Esophagus muscularis mucosa (tissue), 4 donors: ENCODE data around the gene CFAP54. TPM values are rescaled to one million over a fixed set of nuclear protein-coding genes. Genes with fewer than 3 reads are reported as not detected.

Experiments
- DNase-seq: peaks from one replicate; pipeline ENCODE4 v3.0.0-alpha.2; 2017; ENCODE audit errors: extremely low spot score
- H3K27ac ChIP-seq, 4 donors: fragments of 200-600 bp; sonication (generic); replicated peaks in 1 of 4; 1 replicate in 3 of 4; 2 replicates in 1 of 4; pipeline ENCODE4 v1.5.1; 2016 to 2019; ENCODE audit warnings: mild to moderate bottlenecking in 1 of 4
- H3K27me3 ChIP-seq, 4 donors: fragments of 200-600 bp; sonication (generic); one replicate each; pipeline versions ENCODE4 v1.5.1 to v1.6.0; 2016 to 2019
- H3K36me3 ChIP-seq, 4 donors: fragments of 200-600 bp; sonication (generic); one replicate each; pipeline ENCODE4 v1.5.1; 2016 to 2019
- H3K4me1 ChIP-seq, 4 donors: fragments of 200-600 bp; sonication (generic); one replicate each; pipeline ENCODE4 v1.5.1; 2016 to 2019
- H3K4me3 ChIP-seq, 4 donors: fragments of 200-600 bp; sonication (generic); 1 replicate in 2 of 4; 2 replicates in 2 of 4; pipeline ENCODE4 v1.5.1; 2016 to 2019; ENCODE audit warnings: mild to moderate bottlenecking in 4 of 4, moderate library complexity in 1 of 4
- H3K9me3 ChIP-seq, 4 donors: fragments of 200-600 bp; sonication (generic); 1 replicate in 3 of 4; 2 replicates in 1 of 4; pipeline ENCODE4 v1.5.1; 2016 to 2019
- CTCF ChIP-seq, 3 experiments: fragments of 200-600 bp in 2 of 3; fragments of 450-650 bp in 1 of 3; sonication (generic) in 2 of 3; IDR thresholded peaks; one replicate each; pipeline ENCODE4 v1.5.1; 2017 to 2019; ENCODE audit warnings: antibody characterized with exemption in 3 of 3, mild to moderate bottlenecking in 2 of 3, moderate library complexity in 1 of 3
- EP300 ChIP-seq: sonication (generic); formaldehyde crosslinking; IDR thresholded peaks from one replicate; pipeline ENCODE4 v1.6.1; 2017; ENCODE audit warnings: antibody characterized with exemption
- POLR2A ChIP-seq: fragments of 450-650 bp; IDR thresholded peaks from one replicate; pipeline ENCODE4 v1.6.1; 2017; ENCODE audit warnings: antibody characterized with exemption, moderate library complexity, mild to moderate bottlenecking, low read depth
- POLR2AphosphoS5 ChIP-seq, 2 donors: sonication (generic); formaldehyde crosslinking; IDR thresholded peaks; one replicate each; pipeline ENCODE4 v1.6.1; 2017; ENCODE audit warnings: antibody characterized with exemption in 2 of 2
- WGBS: methylation state at CpG from one replicate; pipeline ENCODE4 v1.1.5; 2018; 5-methylcytosine and 5-hydroxymethylcytosine counted together
- intact Hi-C: fragments of 100-400 bp; cut with DNase I; formaldehyde crosslinking; loops from one replicate; pipeline ENCODE4 v1.15.1; 2023
- total RNA-seq, 4 donors: library from RNA; depleted of rRNA; stranded (reverse); fragments of >200 nt; gene quantifications; one replicate each; pipeline versions ENCODE4 v1.1.0 to v1.2.1, GENCODE V29; 2016

CFAP54 gene
- total RNA-seq, 4 donors from 2014 or later = 3.0 to 5.8 (median 4.3) TPM

- DNase-seq = no peak
- Histone ChIP-seq H3K9me3 (peaks cover 0 to 9% (median 3%) of the 10 kb centered on the region in 4 donors), H3K27me3 (no peaks in the 10 kb centered on the region), H3K4me3 (no peak overlapping the region), H3K27ac (no peak overlapping the region), H3K36me3 (no peaks in the 10 kb centered on the region), H3K4me1 (no peaks in the 10 kb centered on the region)
- TF ChIP-seq POLR2AphosphoS5 (IDR thresholded peaks at IDR 0.05) (no peak), POLR2A (no peak), EP300 (no peak), CTCF (IDR thresholded peaks at IDR 0.05) (no peak)
- 53% methylated on average over 3 of the region's 3 CpGs for WGBS
- intact Hi-C loops = no loop called here
These were observed 319.2 kb downstream of the CFAP54 start for GRCh38 chr12:96808587-96808986.

GRCh38 chr12:96809522-96809921 lies 320.1 kb downstream of the CFAP54 start:
- no peaks in the 10 kb centered on the region for H3K27me3 ChIP-seq
- no peak overlapping the region for H3K4me3 ChIP-seq
- no peaks in the 10 kb centered on the region for H3K36me3 ChIP-seq
- intact Hi-C loops = no loop called here
- DNase-seq = no peak
- H3K9me3 ChIP-seq = no peaks in the 10 kb centered on the region
- H3K27ac ChIP-seq = no peak overlapping the region
- no peaks in the 10 kb centered on the region for H3K4me1 ChIP-seq
- TF ChIP-seq POLR2A (no peak), EP300 (no peak), POLR2AphosphoS5 (IDR thresholded peaks at IDR 0.05) (no peak), CTCF (IDR thresholded peaks at IDR 0.05) (no peak)

GRCh38 chr12:96810057-96810456 lies 320.7 kb downstream of the CFAP54 start:
- no peak for TF ChIP-seq POLR2A
- no peak for TF ChIP-seq CTCF (IDR thresholded peaks at IDR 0.05)
- TF ChIP-seq EP300 = no peak
- no peak for TF ChIP-seq POLR2AphosphoS5 (IDR thresholded peaks at IDR 0.05)
- intact Hi-C loops = no loop called here
- H3K4me3 ChIP-seq = no peak overlapping the region
- WGBS = 60% methylated on average over 2 of the region's 2 CpGs
- no peak for DNase-seq
- H3K27ac ChIP-seq = no peak overlapping the region
- H3K4me1 ChIP-seq = no peaks in the 10 kb centered on the region
- H3K9me3 ChIP-seq = no peaks in the 10 kb centered on the region
- no peaks in the 10 kb centered on the region for H3K27me3 ChIP-seq
- H3K36me3 ChIP-seq = no peaks in the 10 kb centered on the region

GRCh38 chr12:96810477-96810876 lies 321.1 kb downstream of the CFAP54 start:
- WGBS = 88% methylated on average over 3 of the region's 3 CpGs
- H3K9me3 ChIP-seq = no peaks in the 10 kb centered on the region

More at GRCh38 chr12:96810477-96810876, 321.1 kb downstream of the CFAP54 start:
- Histone ChIP-seq H3K4me3 (no peak overlapping the region), H3K36me3 (no peaks in the 10 kb centered on the region), H3K27me3 (no peaks in the 10 kb centered on the region), H3K27ac (no peak overlapping the region), H3K4me1 (no peaks in the 10 kb centered on the region)
- no peak for TF ChIP-seq POLR2A
- no peak for TF ChIP-seq POLR2AphosphoS5 (IDR thresholded peaks at IDR 0.05)
- TF ChIP-seq EP300 = no peak
- no peak for TF ChIP-seq CTCF (IDR thresholded peaks at IDR 0.05)
- no peak for DNase-seq
- intact Hi-C loops = no loop called here
